Neural progenitor cell (in vitro differentiated cells): ENCODE data around the gene ADGRA1. TPM values are rescaled to one million over a fixed set of nuclear protein-coding genes. Genes with fewer than 3 reads are reported as not detected.

ENCODE experiments used
- DNase-seq: peaks from one replicate; pipeline ENCODE4 v3.0.0-alpha.2; 2016; ENCODE audit warnings: low spot score
- H2AFZ ChIP-seq: fragments of 200-600 bp; sonication (generic); replicated peaks from 2 replicates; pipeline ENCODE4 v1.6.1; 2016; ENCODE audit warnings: antibody characterized with exemption
- H3F3A ChIP-seq: fragments of 200-600 bp; sonication (generic); 2 replicates; pipeline ENCODE4 v1.6.1; 2016; ENCODE audit warnings: antibody characterized with exemption, low read depth
- H3K27ac ChIP-seq: fragments of 200-600 bp; sonication (generic); 2 replicates; pipeline ENCODE4 v1.5.1; 2016; ENCODE audit warnings: mild to moderate bottlenecking
- H3K27me3 ChIP-seq: fragments of 200-600 bp; sonication (generic); 2 replicates; pipeline ENCODE4 v1.6.1; 2016; ENCODE audit warnings: mild to moderate bottlenecking, moderate library complexity
- H3K36me3 ChIP-seq: fragments of 200-600 bp; sonication (generic); 2 replicates; pipeline ENCODE4 v1.5.1; 2016
- H3K4me1 ChIP-seq: fragments of 200-600 bp; sonication (generic); 2 replicates; pipeline ENCODE4 v1.6.1; 2016; ENCODE audit warnings: mixed run types
- H3K4me2 ChIP-seq: fragments of 200-600 bp; sonication (generic); 2 replicates; pipeline ENCODE4 v1.6.1; 2016
- H3K4me3 ChIP-seq: fragments of 200-600 bp; sonication (generic); 2 replicates; pipeline ENCODE4 v1.5.1; 2016
- H3K79me2 ChIP-seq: fragments of 200-600 bp; sonication (generic); 2 replicates; pipeline ENCODE4 v1.6.1; 2016; ENCODE audit warnings: low read depth
- H3K9ac ChIP-seq: fragments of 200-600 bp; sonication (generic); 2 replicates; pipeline ENCODE4 v1.6.1; 2016
- H3K9me3 ChIP-seq: fragments of 200-600 bp; sonication (generic); 2 replicates; pipeline ENCODE4 v1.5.1; 2016; ENCODE audit warnings: low read depth
- H4K20me1 ChIP-seq: fragments of 200-600 bp; sonication (generic); 2 replicates; pipeline ENCODE4 v1.6.1; 2016; ENCODE audit warnings: low read depth
- H3K27ac Mint-ChIP-seq: 3 replicates; pipeline ENCODE4 v1.8.0; 2021; ENCODE audit warnings: mixed read lengths
- H3K27me3 Mint-ChIP-seq: 2 replicates; pipeline ENCODE4 v1.8.0; 2022; ENCODE audit warnings: low read depth, mild to moderate bottlenecking, inconsistent platforms, moderate library complexity, mixed read lengths; ENCODE audit not compliant: insufficient read depth
- H3K36me3 Mint-ChIP-seq: 3 replicates; pipeline ENCODE4 v1.8.0; 2021; ENCODE audit warnings: mixed read lengths
- H3K4me1 Mint-ChIP-seq: 3 replicates; pipeline ENCODE4 v1.8.0; 2021; ENCODE audit warnings: mixed read lengths
- H3K4me3 Mint-ChIP-seq: 3 replicates; pipeline ENCODE4 v1.8.0; 2021; ENCODE audit warnings: mild to moderate bottlenecking, moderate library complexity, mixed read lengths
- H3K9me3 Mint-ChIP-seq: 3 replicates; pipeline ENCODE4 v1.8.0; 2020; ENCODE audit warnings: mixed read lengths
- EZH2 ChIP-seq: fragments of 200-600 bp; sonication (generic); IDR thresholded peaks from 2 replicates; pipeline ENCODE4 v1.6.1; 2017; ENCODE audit warnings: antibody characterized with exemption, mild to moderate bottlenecking, moderate library complexity
- EZH2phosphoT487 ChIP-seq: fragments of 200-600 bp; sonication (generic); IDR thresholded peaks from 2 replicates; pipeline ENCODE4 v1.6.1; 2017; ENCODE audit warnings: antibody characterized with exemption
- total RNA-seq: library from RNA; depleted of rRNA; stranded (reverse); fragments of >200 nt; gene quantifications from 2 replicates; pipeline ENCODE4 v1.2.3, GENCODE V29; 2015; ENCODE audit warnings: low replicate concordance
- TF ChIP-seq, protein P1 (sequence below): fragments of 200-600 bp; sonication (generic); IDR thresholded peaks from 2 replicates; pipeline ENCODE4 v1.5.1; 2017; ENCODE audit warnings: antibody characterized with exemption, mild to moderate bottlenecking

The ADGRA1 gene
- total RNA-seq, 1 donor from 2014 or later = not detected

DNA sequence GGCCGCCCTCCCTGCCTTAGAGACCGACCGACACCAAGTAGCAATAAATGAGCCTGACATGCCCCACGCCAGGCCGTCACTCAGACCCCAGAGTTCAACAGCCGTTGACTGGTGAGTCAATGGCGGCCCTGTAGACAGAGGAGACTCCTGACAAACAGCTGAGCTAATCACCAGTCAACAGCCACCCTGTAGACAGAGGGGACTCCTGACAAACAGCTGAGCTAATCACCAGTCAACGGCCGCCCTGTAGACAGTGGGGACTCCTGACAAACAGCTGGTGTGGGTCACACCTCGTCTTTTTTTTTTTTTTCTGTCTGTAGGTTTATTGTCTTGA, 55.4 kb downstream of the ADGRA1 start:
- DNase-seq = no peak
- no peak overlapping the region for H3K27ac Mint-ChIP-seq
- Histone ChIP-seq H3K9ac (no peak overlapping the region), H4K20me1 (no peaks in the 10 kb centered on the region), H3K27me3 (no peaks in the 10 kb centered on the region), H3K9me3 (peaks cover 9% of the 10 kb centered on the region), H3K4me3 (no peak overlapping the region), H3F3A (no peaks in the 10 kb centered on the region), H3K27ac (no peak overlapping the region), H3K36me3 (no peaks in the 10 kb centered on the region), H3K4me2 (no peak overlapping the region), H3K4me1 (peaks cover 4% of the 10 kb centered on the region), H2AFZ (no peak overlapping the region), H3K79me2 (no peaks in the 10 kb centered on the region)
- no peak for TF ChIP-seq EZH2
- TF ChIP-seq, protein P1, sequence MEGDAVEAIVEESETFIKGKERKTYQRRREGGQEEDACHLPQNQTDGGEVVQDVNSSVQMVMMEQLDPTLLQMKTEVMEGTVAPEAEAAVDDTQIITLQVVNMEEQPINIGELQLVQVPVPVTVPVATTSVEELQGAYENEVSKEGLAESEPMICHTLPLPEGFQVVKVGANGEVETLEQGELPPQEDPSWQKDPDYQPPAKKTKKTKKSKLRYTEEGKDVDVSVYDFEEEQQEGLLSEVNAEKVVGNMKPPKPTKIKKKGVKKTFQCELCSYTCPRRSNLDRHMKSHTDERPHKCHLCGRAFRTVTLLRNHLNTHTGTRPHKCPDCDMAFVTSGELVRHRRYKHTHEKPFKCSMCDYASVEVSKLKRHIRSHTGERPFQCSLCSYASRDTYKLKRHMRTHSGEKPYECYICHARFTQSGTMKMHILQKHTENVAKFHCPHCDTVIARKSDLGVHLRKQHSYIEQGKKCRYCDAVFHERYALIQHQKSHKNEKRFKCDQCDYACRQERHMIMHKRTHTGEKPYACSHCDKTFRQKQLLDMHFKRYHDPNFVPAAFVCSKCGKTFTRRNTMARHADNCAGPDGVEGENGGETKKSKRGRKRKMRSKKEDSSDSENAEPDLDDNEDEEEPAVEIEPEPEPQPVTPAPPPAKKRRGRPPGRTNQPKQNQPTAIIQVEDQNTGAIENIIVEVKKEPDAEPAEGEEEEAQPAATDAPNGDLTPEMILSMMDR = no peak
- TF ChIP-seq EZH2phosphoT487 = no peak
- H3K36me3 Mint-ChIP-seq = no peaks in the 10 kb centered on the region
- H3K9me3 Mint-ChIP-seq = peaks cover 9% of the 10 kb centered on the region
- H3K4me3 Mint-ChIP-seq = no peak overlapping the region
- peaks cover 11% of the 10 kb centered on the region for H3K27me3 Mint-ChIP-seq
- peaks cover 23% of the 10 kb centered on the region for H3K4me1 Mint-ChIP-seq

DNA sequence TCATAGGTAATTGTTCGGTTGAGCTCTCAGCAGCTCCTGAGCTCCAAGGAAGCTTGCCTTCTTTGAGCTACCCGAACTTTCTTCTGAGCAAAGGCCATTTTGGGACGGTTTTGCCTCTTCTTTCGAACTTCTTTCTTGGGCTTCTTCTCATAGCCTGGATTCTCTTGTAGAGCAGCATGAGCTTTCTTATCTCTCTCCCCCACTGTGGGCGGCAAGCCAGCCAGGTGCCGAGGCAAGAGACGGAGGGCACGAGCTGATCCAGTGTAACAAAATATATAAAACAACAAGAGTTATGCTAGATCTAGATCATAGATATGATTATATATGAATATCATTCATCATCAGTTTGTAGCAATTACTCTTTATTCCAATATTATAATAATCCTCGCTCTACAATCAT, 55.8 kb downstream of the ADGRA1 start:
- no peaks in the 10 kb centered on the region for H3K36me3 ChIP-seq
- H3K27ac Mint-ChIP-seq = peak overlapping the region; percentile 64
- H3K27ac ChIP-seq = no peak overlapping the region
- H3K9me3 Mint-ChIP-seq = peaks cover 10% of the 10 kb centered on the region
- no peaks in the 10 kb centered on the region for H3K79me2 ChIP-seq
- peaks cover 11% of the 10 kb centered on the region for H3K27me3 Mint-ChIP-seq
- TF ChIP-seq EZH2 (no peak), EZH2phosphoT487 (no peak)
- TF ChIP-seq, protein P1 = no peak
- peaks cover 23% of the 10 kb centered on the region for H3K4me1 Mint-ChIP-seq
- H3K27me3 ChIP-seq = no peaks in the 10 kb centered on the region
- no peak overlapping the region for H3K4me3 ChIP-seq
- no peaks in the 10 kb centered on the region for H3K36me3 Mint-ChIP-seq
- no peaks in the 10 kb centered on the region for H3F3A ChIP-seq
- no peak for DNase-seq
- peaks cover 9% of the 10 kb centered on the region for H3K9me3 ChIP-seq
- peak overlapping the region; percentile 30 for H3K4me3 Mint-ChIP-seq
- H3K4me2 ChIP-seq = no peak overlapping the region
- H3K9ac ChIP-seq = no peak overlapping the region
- H4K20me1 ChIP-seq = no peaks in the 10 kb centered on the region
- no peak overlapping the region for H2AFZ ChIP-seq
- peaks cover 4% of the 10 kb centered on the region for H3K4me1 ChIP-seq

DNA sequence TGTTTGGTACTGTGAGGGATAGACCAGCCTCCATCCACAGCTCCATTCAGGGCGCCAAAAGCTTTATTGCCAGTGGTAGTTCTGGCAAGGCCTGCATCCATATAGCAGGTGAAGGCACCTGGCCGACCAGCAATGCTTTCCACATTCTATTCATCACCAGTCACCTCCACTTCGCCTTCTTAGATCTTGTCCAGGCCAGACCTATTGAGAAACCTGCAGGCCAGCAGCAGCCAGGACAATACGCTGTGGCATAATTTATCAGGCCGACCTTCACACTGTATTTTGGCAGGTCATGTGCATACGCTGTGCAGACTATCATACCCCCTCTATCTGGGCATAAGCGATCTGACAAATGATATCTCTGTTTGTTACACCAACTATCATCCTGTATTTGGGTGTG, 57.0 kb downstream of the ADGRA1 start:
- Mint-ChIP-seq H3K4me3 (no peak overlapping the region), H3K27ac (peak overlapping the region; percentile 46), H3K36me3 (no peaks in the 10 kb centered on the region), H3K9me3 (peaks cover 16% of the 10 kb centered on the region), H3K4me1 (peaks cover 23% of the 10 kb centered on the region), H3K27me3 (peaks cover 16% of the 10 kb centered on the region)
- Histone ChIP-seq H3K27ac (no peak overlapping the region), H3K9me3 (peaks cover 9% of the 10 kb centered on the region), H3K4me1 (peaks cover under 1% of the 10 kb centered on the region), H3K36me3 (no peaks in the 10 kb centered on the region), H3F3A (no peaks in the 10 kb centered on the region), H4K20me1 (no peaks in the 10 kb centered on the region), H3K4me2 (no peak overlapping the region), H3K79me2 (no peaks in the 10 kb centered on the region), H3K9ac (no peak overlapping the region), H2AFZ (no peak overlapping the region), H3K4me3 (no peak overlapping the region), H3K27me3 (no peaks in the 10 kb centered on the region)
- DNase-seq = no peak
- TF ChIP-seq EZH2 (no peak), EZH2phosphoT487 (no peak)
- TF ChIP-seq, protein P1 = no peak
